ENCODE data around the gene ZNF263. TPM values are rescaled to one million over a fixed set of nuclear protein-coding genes. Genes with fewer than 3 reads are reported as not detected.

ZNF263 gene
- total RNA-seq, 4 donors from 2014 or later: 40.6 to 56.3 (median 45.1) TPM

GRCh38 chr16:3274947-3275346 is 8.3 kb upstream of the ZNF263 start:
- Histone ChIP-seq H3K27ac (no peak overlapping the region), H3K4me1 (no peaks in the 10 kb centered on the region), H3K36me3 (no peaks in the 10 kb centered on the region), H3K9me3 (no peaks in the 10 kb centered on the region), H3K27me3 (no peaks in the 10 kb centered on the region), H3K4me3 (no peak overlapping the region)
- no peak for TF ChIP-seq POLR2A (IDR thresholded peaks at IDR 0.05)
- DNase-seq (ENCODE audit: low spot score in 2 of 2): no peak

GRCh38 chr16:3276679-3277078 is 6.6 kb upstream of the ZNF263 start:
- Histone ChIP-seq H3K36me3 (no peaks in the 10 kb centered on the region), H3K9me3 (no peaks in the 10 kb centered on the region), H3K4me1 (peaks cover under 1% of the 10 kb centered on the region), H3K27me3 (no peaks in the 10 kb centered on the region), H3K27ac (no peak overlapping the region), H3K4me3 (no peak overlapping the region)
- DNase-seq (ENCODE audit: low spot score in 2 of 2): no peak
- 86% methylated on average over 5 of the region's 5 CpGs for WGBS
- TF ChIP-seq CTCF (IDR thresholded peaks at IDR 0.05) (no peak), POLR2AphosphoS5 (IDR thresholded peaks at IDR 0.05) (no peak), EP300 (IDR thresholded peaks at IDR 0.05) (no peak), POLR2A (IDR thresholded peaks at IDR 0.05) (no peak)

- Histone ChIP-seq H3K4me3 (no peak overlapping the region), H3K27me3 (no peaks in the 10 kb centered on the region), H3K9me3 (peaks cover 5% of the 10 kb centered on the region), H3K36me3 (peaks cover 11% of the 10 kb centered on the region), H3K4me1 (peaks cover 23% of the 10 kb centered on the region), H3K27ac (no peak overlapping the region)
- 95% methylated on average over 6 of the region's 6 CpGs for WGBS
- DNase-seq (ENCODE audit: low spot score in 2 of 2): no peak
- TF ChIP-seq EP300 (IDR thresholded peaks at IDR 0.05) (no peak), CTCF (IDR thresholded peaks at IDR 0.05) (no peak), POLR2AphosphoS5 (IDR thresholded peaks at IDR 0.05) (no peak), POLR2A (IDR thresholded peaks at IDR 0.05) (no peak)
These were observed 2.0 kb upstream of the ZNF263 start for GRCh38 chr16:3281222-3281820.

DNA sequence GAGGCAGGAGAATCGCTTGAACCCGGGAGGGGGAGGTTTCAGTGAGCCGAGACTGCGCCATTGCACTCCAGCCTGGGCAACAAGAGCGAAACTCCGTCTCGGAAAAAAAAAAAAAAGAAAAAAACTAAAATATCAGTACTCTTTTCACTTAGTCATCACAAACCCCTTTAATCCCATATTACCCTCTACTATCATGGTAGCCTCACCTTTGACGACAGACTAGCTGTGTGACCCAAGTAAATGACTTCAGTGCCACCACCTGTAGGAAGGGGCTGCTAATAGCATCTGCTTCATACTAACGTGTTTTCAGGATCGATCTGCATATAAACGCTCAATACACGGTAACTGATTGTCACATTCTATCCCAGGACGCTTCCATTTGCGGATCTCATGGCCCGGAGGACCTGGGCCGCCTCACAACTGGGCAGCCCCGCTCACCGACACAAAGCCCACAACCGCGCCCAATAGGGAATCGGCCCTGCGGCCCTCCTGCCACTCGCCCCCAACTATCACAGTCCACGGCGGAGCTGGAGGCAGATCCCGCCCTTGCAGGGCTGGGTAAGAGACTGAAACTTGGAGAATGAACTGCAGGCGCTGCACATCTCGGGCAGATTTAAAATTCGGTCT is 1.1 kb upstream of the ZNF263 start:
- 15% methylated on average over 28 of the region's 29 CpGs for WGBS
- no peak for DNase-seq (ENCODE audit: low spot score in 2 of 2)
- no peak for TF ChIP-seq POLR2A (IDR thresholded peaks at IDR 0.05)
- TF ChIP-seq CTCF (IDR thresholded peaks at IDR 0.05): no peak
- Histone ChIP-seq H3K36me3 (peaks cover 20% of the 10 kb centered on the region), H3K4me1 (peaks cover 23% of the 10 kb centered on the region), H3K27ac (peak overlapping the region; percentile 99), H3K27me3 (no peaks in the 10 kb centered on the region), H3K4me3 (peak overlapping the region; percentile 79), H3K9me3 (peaks cover 11% of the 10 kb centered on the region)

- peaks cover 23% of the 10 kb centered on the region for H3K4me1 ChIP-seq
- H3K27ac ChIP-seq: peak overlapping the region; percentile 99
- H3K27me3 ChIP-seq: no peaks in the 10 kb centered on the region
- H3K36me3 ChIP-seq: peaks cover 36% of the 10 kb centered on the region
- WGBS: 18% methylated on average over 18 of the region's 56 CpGs
- no peak for TF ChIP-seq EP300 (IDR thresholded peaks at IDR 0.05)
- TF ChIP-seq POLR2A (IDR thresholded peaks at IDR 0.05): no peak
- no peak for TF ChIP-seq POLR2AphosphoS5 (IDR thresholded peaks at IDR 0.05)
- TF ChIP-seq CTCF (IDR thresholded peaks at IDR 0.05): no peak
- peak; percentile 69 to 79 for DNase-seq (ENCODE audit: low spot score in 2 of 2)
- peaks cover 15% of the 10 kb centered on the region for H3K9me3 ChIP-seq
- peak overlapping the region; percentile 79 for H3K4me3 ChIP-seq
These were observed 504 bp downstream of the ZNF263 start for GRCh38 chr16:3283543-3284447.

Measured in suprapubic skin (tissue), 4 donors.